Adrenal gland (tissue), 5 donors: ENCODE measurements around the gene PTPRE.

ENCODE experiments used
- POLR2A ChIP-seq, 2 donors: fragments of 450-650 bp; IDR thresholded peaks; one replicate each; pipeline ENCODE4 v1.6.1; 2017; ENCODE audit warnings: antibody characterized with exemption in 2 of 2, mild to moderate bottlenecking in 2 of 2, moderate library complexity in 1 of 2
- TF ChIP-seq, protein P1 (sequence below), 6 experiments: fragments of 450-650 bp in 4 of 6; fragments of 200-600 bp in 2 of 6; sonication (generic) in 1 of 6; IDR thresholded peaks; 1 replicate in 5 of 6; 2 replicates in 1 of 6; pipeline versions ENCODE4 v1.5.1 to v1.8.0; 2016 to 2021; ENCODE audit warnings: antibody characterized with exemption in 6 of 6, mild to moderate bottlenecking in 2 of 6, moderate library complexity in 1 of 6
- donor health status: DM: no; HTN: no; CAD: no.

DNA sequence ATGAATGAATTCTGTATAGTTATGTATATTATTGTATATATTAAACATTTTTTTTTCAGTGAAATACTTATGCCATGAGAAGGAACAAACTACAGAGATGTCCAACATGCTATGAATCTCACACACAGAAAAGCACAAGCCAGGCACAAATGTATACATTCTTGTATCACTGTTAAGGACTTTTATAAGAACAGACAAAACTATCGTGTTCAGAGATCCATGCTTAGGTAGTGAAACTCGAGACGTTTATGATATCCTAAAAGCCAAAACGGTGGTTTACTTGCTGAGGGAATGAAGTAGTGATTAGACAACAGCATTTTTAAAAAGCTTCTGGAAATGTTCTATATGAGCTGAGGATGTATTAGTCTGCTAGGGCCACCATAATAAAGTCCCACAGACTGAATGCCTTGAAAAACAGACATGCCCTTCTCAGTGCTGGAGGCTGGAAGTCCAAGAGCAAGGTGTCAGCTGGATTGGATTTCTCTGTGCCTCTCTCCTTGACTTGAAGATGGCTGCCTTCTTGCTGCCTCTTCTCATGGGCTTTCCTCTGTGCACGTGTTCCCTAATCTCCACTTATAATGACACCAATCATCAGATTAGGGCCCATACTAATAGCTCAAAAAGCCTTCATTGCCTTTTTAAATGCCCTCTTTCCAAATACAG lies 215.0 kb downstream of the PTPRE start:
- TF ChIP-seq, protein P1, sequence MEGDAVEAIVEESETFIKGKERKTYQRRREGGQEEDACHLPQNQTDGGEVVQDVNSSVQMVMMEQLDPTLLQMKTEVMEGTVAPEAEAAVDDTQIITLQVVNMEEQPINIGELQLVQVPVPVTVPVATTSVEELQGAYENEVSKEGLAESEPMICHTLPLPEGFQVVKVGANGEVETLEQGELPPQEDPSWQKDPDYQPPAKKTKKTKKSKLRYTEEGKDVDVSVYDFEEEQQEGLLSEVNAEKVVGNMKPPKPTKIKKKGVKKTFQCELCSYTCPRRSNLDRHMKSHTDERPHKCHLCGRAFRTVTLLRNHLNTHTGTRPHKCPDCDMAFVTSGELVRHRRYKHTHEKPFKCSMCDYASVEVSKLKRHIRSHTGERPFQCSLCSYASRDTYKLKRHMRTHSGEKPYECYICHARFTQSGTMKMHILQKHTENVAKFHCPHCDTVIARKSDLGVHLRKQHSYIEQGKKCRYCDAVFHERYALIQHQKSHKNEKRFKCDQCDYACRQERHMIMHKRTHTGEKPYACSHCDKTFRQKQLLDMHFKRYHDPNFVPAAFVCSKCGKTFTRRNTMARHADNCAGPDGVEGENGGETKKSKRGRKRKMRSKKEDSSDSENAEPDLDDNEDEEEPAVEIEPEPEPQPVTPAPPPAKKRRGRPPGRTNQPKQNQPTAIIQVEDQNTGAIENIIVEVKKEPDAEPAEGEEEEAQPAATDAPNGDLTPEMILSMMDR (IDR thresholded peaks at IDR 0.05), result no peak
- TF ChIP-seq POLR2A (IDR thresholded peaks at IDR 0.05), result no peak
